AG20443 (cell line): ENCODE results near the gene CACNA1G.

Experiments
- DNase-seq: peaks from one replicate; pipeline ENCODE4 v3.0.0; 2012; ENCODE audit warnings: low spot score, mixed read lengths

CACNA1G gene

DNA sequence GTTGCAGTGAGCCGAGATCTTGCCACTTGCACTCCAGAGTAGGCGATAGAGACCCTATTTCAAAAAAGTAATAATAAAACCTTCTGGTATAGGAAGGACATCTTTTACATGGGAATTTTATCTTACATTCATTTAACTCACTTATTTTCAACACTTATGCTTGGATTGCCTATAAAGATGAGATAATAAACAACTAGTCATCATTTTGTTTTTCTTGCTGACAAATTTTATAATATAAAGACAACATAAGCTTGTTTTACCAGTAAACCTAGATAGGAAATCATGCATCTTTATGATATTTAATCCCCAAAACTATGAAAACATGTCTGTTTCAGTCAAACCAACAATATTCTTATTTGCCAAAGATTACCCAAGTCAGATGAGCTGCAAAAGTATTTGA lies 91.1 kb downstream of the CACNA1G start:
- no peak for DNase-seq

DNA sequence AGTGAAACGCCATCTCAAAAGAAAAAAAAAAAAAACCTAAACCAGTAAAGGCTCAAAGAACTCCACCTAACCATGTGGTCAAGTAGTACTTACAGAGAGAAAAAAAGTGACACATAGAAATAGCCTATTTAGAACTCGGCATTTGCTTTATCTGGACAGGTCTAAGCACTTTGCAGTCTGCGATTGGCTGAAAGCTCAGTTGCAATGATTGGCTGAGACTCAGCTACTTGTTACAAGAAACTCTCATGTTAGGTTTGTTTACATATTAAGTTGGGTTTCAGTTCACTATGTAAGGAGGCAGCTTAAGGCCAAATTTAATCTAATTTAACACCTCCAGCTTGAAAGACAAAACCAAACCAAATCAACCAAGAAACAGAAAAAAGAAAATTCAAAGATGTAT lies 93.2 kb downstream of the CACNA1G start:
- DNase-seq: no peak

DNA sequence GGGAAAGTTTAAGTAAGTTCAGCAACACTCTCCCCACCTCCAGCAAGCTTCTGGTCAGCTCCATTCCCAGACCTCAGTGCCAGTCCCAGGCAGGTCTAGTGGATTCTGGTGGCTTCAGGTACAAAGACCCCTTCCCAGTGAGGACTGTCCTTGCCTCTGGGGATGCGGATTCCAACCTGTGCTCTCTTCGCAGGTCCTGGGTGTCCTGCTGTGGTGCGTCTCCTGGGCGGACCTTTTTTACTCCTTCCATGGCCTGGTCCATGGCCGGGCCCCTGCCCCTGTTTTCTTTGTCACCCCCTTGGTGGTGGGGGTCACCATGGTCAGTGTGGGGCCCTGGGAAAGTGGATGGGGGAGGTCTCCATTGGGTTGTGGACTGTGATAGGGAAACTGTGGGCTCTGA lies 96.0 kb downstream of the CACNA1G start:
- DNase-seq: no peak

DNA sequence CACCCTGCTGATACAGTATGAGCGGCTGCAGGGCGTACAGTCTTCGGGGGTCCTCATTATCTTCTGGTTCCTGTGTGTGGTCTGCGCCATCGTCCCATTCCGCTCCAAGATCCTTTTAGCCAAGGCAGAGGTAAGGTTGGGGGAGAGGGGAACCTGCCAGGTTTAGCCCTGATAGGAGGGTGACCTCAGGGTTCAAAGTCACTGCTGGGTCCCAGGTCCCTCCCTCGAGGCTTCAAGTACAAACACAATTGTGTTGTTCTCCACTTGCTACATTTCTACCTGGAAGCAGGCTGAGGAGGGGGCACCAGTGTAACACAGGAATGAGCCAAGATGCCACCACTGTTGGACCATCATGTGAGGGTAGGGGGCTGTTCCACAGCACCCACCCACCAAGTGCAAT lies 96.5 kb downstream of the CACNA1G start:
- DNase-seq: no peak

DNA sequence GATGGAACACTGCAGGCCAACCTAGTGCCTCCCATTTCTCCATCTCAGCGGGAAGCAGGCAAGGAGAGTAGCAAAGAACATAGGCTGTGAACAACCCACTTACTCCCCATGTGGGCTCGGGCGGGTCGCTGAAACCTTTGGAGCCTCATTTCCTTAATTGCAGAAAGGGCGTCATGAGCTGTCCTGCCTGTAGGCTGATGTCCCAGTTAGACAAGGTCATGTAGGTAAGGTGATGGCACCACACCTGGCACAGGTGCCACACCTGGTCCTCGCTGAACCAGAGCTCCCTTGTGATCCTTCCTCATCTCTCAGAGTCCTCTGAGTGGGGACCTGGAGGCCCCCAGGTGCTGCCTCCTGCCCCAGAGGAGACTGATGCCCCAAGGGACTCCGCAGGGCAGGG lies 97.1 kb downstream of the CACNA1G start:
- DNase-seq: no peak

DNA sequence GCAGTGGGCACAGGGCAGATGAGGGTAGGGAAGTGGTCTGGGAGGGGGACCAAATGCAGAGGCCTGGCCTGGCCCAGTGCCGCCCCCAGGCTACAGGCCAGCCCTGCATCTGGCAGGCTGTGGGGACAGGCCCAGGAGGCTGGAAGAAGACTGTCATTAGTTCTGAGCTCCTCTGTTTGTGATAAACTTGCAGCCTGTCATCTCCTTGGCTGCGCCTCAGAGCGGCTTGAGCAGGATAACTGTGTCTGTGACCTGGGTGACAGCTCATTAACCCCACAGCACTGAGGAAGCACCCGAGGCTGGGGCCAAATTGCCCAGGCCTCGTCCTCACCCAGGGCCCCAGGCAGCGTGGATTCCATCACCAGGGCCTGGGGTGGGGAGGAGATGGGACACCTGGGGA lies 98.1 kb downstream of the CACNA1G start:
- peak; percentile 30 for DNase-seq

DNA sequence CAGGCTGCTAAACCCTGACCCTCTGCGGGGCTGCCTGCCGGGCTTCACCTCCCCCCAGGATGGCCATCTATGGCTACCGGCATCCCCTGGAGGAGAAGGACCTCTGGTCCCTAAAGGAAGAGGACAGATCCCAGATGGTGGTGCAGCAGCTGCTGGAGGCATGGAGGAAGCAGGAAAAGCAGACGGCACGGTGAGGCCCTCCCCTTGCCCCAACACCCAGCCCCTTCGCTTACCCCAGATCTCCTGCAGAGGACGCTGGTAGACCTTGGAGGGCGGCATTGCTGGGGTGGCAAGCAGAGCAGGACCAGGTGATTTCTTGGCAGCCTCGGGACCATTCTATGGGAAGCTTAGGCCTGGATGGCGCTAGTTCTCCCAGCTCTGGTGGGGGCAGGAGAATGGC lies 98.7 kb downstream of the CACNA1G start:
- DNase-seq: no peak

DNA sequence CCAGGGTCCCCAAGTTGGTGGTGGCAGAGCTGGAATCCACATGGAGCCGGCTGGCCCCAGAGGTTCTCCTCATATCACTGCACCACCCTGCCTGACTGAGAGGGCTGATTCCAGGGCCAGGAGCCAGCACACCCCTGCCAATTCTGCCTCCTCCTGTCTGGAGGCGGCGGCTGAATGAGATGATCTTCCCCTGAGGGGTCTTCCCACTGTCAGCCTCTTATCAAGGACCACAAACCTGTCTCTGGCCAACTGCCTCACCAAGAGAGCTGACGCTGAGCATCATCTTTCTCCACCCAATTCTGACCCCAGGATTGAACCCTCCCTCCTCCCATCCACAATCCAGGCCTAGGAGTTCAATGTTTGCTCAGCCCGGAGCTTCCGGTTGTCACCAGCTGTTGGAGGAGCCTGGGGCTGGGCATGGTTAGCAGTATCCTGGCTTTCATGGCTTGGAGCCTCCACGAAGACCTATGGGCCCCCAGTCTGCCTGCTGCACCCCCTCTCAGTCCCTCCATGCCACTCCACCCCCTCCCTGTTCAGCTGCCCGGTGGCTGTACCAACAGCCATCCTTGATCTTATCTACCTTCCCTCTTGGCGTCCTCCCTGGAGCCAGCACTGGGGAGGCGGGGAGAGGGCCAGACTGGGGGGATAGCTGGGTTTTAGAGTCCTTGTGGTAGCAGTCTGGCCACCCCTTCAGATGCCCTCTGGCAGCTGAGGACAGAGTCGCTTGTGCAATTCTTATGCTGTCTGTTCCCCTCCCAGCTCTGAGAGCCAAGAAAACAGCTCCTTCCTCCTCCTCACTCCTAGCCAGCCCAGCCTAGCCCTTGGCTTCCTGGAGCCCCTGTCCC lies 99.7 kb downstream of the CACNA1G start:
- DNase-seq: peak; percentile 65

DNA sequence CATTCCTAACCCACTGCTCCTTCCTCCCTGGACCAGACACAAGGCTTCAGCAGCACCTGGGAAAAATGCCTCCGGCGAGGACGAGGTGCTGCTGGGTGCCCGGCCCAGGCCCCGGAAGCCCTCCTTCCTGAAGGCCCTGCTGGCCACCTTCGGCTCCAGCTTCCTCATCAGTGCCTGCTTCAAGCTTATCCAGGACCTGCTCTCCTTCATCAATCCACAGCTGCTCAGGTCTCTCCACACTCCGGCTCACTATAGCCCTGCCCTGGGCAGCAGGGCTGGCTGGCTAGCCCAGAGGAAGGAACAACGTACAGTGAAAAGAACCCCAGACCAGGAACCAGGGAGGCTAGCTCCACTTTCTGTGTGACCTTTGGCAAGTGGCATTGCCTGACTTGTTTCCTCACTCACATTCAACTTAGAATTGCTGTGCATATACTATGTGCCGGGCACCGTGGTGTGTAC lies 100.4 kb downstream of the CACNA1G start:
- DNase-seq: no peak

DNA sequence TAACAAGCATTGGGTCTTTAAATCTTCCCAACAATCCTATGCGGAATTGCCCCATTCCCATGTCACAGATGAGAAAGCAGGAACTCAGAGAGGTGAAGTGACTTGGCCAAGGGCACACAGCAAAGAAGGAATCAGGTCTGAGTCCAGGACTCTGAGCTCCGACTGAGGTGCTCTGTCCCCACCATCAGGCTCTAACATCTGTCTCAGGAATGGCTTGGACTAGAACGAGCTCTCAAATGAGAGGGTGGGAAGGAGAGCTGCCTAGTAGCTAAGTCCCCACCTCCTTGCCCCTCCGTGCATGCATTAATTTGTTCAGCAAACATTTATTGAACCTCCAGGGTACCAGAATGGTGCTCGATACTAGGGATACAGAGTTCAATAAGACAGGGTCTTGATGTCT lies 100.8 kb downstream of the CACNA1G start:
- no peak for DNase-seq

DNA sequence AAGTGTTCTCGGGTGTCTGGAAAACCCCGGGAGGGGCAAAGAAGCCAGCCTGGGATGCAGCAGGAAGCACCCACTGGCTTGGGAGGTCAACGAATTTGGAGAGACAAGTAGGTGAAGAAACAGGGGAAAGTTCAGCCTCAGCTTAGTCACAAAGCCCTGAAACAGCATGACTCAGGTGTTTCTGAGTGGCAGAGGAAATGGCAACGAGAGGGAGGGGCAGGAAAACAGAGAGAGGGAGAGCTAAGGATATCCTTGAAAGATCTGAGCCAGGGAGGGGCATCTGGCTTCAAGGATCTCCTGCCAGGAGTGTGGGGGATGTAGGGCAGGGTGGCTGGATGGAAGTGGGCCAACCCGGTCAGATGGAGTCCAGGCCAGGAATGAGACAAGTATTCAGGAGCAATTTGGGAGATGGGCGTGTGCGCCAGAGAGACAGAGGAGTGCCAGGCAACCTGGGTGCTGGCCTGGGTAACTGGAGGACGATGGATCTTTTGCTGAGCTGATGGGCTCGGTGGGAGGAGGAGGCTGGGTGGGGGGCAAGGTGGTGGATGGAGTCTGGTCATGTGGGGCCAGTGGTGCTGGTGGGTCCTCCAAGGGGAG lies 101.4 kb downstream of the CACNA1G start:
- DNase-seq: peak; percentile 80

DNA sequence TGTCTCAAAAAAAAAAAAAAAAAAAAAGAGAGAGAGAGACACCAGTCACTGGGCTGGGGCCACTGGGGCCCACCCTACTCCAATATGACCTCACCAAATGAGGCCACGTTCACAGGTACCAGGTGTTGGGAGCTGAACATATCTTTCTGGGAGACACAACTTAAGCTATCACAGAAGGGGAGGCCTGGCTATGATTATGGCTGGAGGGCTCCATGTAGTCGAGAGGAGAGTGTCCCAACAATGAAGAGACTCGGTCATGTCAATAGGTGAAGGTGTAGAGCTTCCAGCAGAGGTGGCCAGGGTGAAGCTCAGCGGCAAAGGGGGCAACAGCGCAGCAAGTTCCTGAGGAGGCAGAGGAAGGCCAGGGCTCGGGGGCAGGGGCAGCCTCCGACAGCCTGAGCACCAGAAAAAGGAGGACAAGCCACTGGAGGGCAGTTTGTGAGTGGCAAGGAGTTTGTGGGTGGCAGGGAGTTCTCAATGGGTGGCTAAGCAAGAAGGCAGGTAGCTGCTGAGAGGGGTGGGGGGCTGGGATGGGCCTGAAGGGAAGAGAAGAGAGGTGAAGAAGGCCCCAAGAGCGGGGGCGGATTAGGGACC lies 102.2 kb downstream of the CACNA1G start:
- DNase-seq: no peak

DNA sequence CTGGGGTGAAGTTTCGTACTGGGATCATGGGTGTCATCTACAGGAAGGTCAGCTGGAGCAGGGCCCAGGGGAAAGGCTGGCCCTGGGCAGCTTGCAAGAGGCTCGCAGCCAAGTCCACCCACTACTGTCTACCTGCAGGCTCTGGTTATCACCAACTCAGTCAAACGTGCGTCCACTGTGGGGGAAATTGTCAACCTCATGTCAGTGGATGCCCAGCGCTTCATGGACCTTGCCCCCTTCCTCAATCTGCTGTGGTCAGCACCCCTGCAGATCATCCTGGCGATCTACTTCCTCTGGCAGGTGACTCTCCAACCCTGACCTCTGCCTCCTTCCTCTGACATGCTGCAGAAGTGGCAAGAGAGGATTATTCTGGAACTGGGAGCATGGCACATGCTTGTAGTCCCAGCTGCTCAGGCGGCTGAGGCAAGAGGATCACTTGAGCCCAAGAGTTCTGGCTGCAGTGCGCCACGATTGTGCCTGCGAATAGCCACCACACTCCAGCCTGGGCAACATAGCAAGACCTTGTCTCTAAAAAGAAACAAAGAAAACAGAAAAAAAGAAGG lies 103.4 kb downstream of the CACNA1G start:
- DNase-seq: no peak

DNA sequence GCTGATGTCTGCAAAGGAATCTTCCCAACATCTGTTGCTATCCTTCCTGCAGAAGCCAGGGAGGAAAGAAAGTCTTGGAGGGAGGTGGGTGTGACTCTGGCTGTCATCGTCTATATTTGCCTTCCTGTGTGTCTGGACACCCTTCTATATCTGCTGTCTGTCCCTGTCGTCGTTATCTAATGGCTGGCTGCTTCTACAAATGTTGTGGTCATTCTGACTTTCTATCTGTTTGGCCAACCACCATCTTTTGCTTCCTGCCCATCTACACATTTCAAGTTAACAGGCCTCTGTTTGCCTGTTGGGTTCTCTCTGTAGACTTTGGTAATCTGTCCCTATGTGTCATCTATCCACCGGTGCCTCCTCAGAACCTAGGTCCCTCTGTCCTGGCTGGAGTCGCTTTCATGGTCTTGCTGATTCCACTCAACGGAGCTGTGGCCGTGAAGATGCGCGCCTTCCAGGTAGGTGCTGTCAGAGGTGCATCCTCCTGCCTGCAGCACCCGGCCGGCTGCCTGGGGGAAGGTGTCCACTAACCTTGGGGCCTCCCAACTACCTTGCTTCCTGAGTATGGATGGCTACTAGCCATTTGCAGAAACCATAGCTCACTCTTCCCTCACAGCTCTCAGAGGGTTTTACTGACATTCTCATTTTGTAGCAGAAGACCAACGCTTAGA lies 104.4 kb downstream of the CACNA1G start:
- DNase-seq: no peak

DNA sequence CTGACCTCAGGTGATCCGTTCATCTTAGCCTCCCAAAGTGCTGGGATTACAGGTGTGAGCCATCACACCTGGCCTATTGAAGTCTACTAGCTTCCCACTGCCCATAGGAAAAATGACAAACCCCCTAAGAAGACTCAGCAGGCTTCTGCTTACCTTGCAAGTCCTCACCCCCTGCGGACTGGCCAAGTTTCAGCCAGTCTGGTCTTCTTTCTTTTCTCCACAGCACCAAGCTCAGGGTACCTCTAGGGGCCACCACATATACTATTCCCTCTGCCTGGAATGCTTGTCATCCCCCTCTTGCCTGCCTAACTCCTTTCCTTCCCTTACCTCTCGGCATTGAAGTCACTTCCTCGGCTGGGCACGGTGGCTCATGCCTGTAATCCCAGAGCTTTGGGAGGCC lies 105.3 kb downstream of the CACNA1G start:
- no peak for DNase-seq

DNA sequence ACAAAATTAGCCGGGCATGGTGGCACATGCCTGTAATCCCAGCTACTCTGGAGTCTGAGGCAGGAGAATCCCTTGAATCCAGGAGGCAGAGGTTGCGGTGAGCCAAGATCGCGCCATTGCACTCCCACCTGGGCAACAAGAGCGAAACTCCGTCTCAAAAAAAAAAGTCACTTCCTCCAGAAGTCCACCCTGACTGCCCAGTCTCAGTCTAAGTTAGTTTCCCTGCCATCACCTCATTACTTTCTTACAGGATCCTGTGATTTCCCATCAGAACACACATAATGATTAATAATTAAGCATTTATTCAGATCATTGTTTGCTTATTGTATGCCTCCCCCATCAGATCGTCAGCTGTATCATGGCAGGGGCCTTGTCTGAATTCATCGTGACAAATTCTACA lies 105.8 kb downstream of the CACNA1G start:
- no peak for DNase-seq

DNA sequence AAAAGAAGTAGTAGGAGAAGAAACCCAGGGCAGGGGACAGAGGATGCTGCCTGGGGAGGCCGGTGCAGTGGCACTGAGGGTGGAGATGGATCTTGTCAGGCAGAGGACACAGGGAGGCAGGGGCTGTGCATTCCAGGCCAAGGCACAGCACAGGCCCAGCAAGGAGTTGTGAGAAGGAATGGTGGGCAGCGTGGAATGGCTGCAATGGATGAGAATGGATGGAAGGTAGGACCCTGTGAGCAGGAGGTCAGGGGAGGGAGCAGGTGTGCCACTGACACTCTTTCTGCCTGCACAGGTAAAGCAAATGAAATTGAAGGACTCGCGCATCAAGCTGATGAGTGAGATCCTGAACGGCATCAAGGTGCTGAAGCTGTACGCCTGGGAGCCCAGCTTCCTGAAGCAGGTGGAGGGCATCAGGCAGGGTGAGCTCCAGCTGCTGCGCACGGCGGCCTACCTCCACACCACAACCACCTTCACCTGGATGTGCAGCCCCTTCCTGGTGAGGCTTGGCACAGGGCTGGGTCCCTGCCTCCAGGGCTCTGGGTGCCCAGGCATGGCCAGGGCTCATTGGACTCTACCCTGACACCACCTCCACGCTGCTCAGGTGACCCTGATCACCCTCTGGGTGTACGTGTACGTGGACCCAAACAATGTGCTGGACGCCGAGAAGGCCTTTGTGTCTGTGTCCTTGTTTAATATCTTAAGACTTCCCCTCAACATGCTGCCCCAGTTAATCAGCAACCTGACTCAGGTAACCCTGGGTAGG lies 106.9 kb downstream of the CACNA1G start:
- no peak for DNase-seq

DNA sequence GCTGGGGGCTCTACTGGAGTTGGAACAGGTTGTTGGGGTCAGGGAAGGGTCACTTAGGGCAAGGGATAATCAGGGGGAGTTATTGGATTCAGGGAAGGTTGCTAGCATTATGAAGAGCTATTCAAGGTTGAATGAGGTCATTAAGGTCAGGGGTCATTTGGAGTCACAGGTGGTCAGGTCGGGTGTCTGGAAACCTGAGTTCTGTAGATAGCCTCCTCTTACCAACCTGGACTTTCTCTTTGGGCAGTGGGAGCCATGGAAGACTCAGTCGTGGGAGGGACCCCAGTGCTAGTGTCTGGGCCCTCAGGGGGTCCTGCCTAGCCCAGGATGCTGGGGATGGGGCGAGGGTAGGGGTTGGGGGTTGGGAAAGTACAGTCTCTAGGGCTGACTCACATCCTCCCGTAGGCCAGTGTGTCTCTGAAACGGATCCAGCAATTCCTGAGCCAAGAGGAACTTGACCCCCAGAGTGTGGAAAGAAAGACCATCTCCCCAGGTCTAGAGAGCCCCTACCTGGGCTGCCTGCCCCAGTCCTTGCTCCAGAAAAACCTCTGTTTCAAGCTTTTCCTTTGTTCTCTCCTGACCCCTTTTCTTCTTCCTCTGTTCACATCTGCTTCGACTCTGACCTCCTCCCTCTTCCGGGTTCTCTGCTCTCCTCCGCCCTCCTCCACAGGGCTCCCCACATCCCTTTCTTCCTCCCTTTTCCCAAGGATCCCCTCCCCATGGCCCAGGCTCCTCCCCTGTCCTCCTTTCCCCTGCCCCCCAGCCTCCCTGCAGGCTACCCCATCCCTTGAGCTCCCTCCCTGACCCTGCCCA lies 107.7 kb downstream of the CACNA1G start:
- peak; percentile 71 for DNase-seq

DNA sequence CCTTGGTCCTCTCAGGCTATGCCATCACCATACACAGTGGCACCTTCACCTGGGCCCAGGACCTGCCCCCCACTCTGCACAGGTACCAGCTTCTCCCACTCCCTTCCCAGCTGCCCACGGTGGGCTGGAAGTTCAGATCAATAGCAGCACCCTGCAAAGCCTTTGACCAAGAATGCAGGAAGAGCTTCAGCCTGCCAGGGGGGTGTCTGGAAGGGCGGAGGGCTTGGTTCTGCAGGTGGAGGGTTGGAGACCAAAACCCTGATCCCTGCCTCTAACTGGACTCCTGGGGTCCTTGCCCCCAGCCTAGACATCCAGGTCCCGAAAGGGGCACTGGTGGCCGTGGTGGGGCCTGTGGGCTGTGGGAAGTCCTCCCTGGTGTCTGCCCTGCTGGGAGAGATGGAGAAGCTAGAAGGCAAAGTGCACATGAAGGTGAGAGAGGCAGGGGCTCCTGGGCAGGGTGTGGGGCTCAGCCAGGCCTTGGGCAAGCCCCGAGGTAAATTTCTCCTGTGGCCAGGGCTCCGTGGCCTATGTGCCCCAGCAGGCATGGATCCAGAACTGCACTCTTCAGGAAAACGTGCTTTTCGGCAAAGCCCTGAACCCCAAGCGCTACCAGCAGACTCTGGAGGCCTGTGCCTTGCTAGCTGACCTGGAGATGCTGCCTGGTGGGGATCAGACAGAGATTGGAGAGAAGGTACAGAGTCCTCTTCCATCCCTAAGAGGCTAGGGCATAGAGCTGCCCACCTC lies 108.5 kb downstream of the CACNA1G start:
- DNase-seq: no peak

DNA sequence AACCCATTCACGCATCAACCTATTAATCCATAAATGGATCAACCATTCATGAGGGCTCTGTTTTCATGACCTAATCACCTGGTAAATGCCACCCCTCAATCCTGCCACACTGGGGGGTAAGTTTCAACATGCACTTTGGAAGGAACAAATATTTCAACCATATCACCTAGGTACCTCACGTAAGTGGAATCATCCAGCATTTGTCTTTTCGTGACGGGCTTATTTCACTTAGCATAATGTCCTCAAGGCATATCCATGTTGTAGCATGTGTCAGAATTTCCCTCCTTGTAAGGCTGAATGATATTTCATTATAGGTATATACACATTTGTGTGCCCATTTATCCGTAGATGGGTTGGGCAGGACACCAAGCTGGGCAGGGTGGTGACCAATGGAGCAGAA lies 111.6 kb downstream of the CACNA1G start:
- no peak for DNase-seq
